SK-MEL-5 (cell line): ENCODE measurements around the gene MITF. TPM values are rescaled to one million over a fixed set of nuclear protein-coding genes. Genes with fewer than 3 reads are reported as not detected.
"Not testable (repeated sequence)": the region's sequence is repeated elsewhere in the genome, so short reads cannot be mapped to it uniquely, and the experiment has no call there.

ENCODE experiments used
- DNase-seq: peaks from one replicate; pipeline ENCODE4 v3.0.0-alpha.2; 2016; ENCODE audit warnings: low read depth, low spot score
- in situ Hi-C: cut with HindIII; loops from 2 replicates; pipeline ENCODE4 v1.10.0; 2016; ENCODE audit warnings: low sequenced_read_pairs, high pct_unique_total_duplicates, low pct_unique_long_range_greater_than_20kb
- total RNA-seq: library from RNA; depleted of rRNA; stranded (reverse); fragments of >200 nt; shearing (Covaris generic); gene quantifications from 2 replicates; pipeline ENCODE4 v1.2.3, GENCODE V29; 2014

MITF gene
- total RNA-seq, 1 experiment from 2014 or later: 768 TPM

- no peak for DNase-seq
- in situ Hi-C loops: no loop called here
Observed at GRCh38 chr3:69900331-69900730, 161.1 kb downstream of the MITF start.

- DNase-seq: no peak
- in situ Hi-C loops: no loop called here
Observed at GRCh38 chr3:69901802-69902201, 162.5 kb downstream of the MITF start.

GRCh38 chr3:69902386-69902785, 163.1 kb downstream of the MITF start:
- in situ Hi-C loops: no loop called here
- peak; percentile 55 for DNase-seq

GRCh38 chr3:69906351-69906966, 167.2 kb downstream of the MITF start:
- DNase-seq: no peak
- in situ Hi-C loops: no loop called here

GRCh38 chr3:69907554-69907953, 168.3 kb downstream of the MITF start:
- DNase-seq: no peak
- in situ Hi-C loops: no loop called here

- in situ Hi-C loops, DNase-seq: not testable (repeated sequence)
Observed at GRCh38 chr3:69909859-69910258, 170.6 kb downstream of the MITF start.

GRCh38 chr3:69913422-69913821, 174.2 kb downstream of the MITF start:
- in situ Hi-C loops: no loop called here

GRCh38 chr3:69914395-69914794, 175.1 kb downstream of the MITF start:
- DNase-seq: no peak
- in situ Hi-C loops: no loop called here

More at GRCh38 chr3:69913422-69913821, 174.2 kb downstream of the MITF start:
- no peak for DNase-seq

- DNase-seq: no peak
- in situ Hi-C loops: no loop called here
Observed at GRCh38 chr3:69915726-69916125, 176.5 kb downstream of the MITF start.

- in situ Hi-C loops: not testable (repeated sequence)
Observed at GRCh38 chr3:69920009-69920408, 180.7 kb downstream of the MITF start.

GRCh38 chr3:69921651-69922050, 182.4 kb downstream of the MITF start:
- DNase-seq: peak; percentile 88
- in situ Hi-C loops: no loop called here

More at GRCh38 chr3:69920009-69920408, 180.7 kb downstream of the MITF start:
- peak; percentile 91 for DNase-seq

GRCh38 chr3:69922521-69923000, 183.3 kb downstream of the MITF start:
- peak; percentile 98 for DNase-seq
- in situ Hi-C loops: no loop called here

GRCh38 chr3:69925506-69925905, 186.2 kb downstream of the MITF start:
- in situ Hi-C loops: no loop called here
- no peak for DNase-seq

GRCh38 chr3:69926385-69926784, 187.1 kb downstream of the MITF start:
- in situ Hi-C loops: no loop called here

GRCh38 chr3:69927571-69927970, 188.3 kb downstream of the MITF start:
- in situ Hi-C loops: no loop called here
- no peak for DNase-seq

More at GRCh38 chr3:69926385-69926784, 187.1 kb downstream of the MITF start:
- peak; percentile 98 for DNase-seq

- DNase-seq: peak; percentile 99
- in situ Hi-C loops: no loop called here
Observed at GRCh38 chr3:69929019-69929418, 189.8 kb downstream of the MITF start.

GRCh38 chr3:69930564-69930963, 191.3 kb downstream of the MITF start:
- DNase-seq: no peak
- in situ Hi-C loops: no loop called here

GRCh38 chr3:69932087-69932486, 192.8 kb downstream of the MITF start:
- DNase-seq: no peak
- in situ Hi-C loops: no loop called here

- in situ Hi-C loops: no loop called here
Observed at GRCh38 chr3:69932501-69932900, 193.2 kb downstream of the MITF start.

More at GRCh38 chr3:69932501-69932900, 193.2 kb downstream of the MITF start:
- DNase-seq: no peak
